NCI-H2196 (cell line): Measurements from ENCODE around the gene FBXO48.
"Not testable (repeated sequence)": the region's sequence is repeated elsewhere in the genome, so short reads cannot be mapped to it uniquely, and the experiment has no call there.

Source experiments
- DNase-seq: peaks from one replicate; lab custom pipeline; 2025; ENCODE audit not compliant: unreplicated experiment; lab: John Stamatoyannopoulos, UW

The FBXO48 gene

DNA sequence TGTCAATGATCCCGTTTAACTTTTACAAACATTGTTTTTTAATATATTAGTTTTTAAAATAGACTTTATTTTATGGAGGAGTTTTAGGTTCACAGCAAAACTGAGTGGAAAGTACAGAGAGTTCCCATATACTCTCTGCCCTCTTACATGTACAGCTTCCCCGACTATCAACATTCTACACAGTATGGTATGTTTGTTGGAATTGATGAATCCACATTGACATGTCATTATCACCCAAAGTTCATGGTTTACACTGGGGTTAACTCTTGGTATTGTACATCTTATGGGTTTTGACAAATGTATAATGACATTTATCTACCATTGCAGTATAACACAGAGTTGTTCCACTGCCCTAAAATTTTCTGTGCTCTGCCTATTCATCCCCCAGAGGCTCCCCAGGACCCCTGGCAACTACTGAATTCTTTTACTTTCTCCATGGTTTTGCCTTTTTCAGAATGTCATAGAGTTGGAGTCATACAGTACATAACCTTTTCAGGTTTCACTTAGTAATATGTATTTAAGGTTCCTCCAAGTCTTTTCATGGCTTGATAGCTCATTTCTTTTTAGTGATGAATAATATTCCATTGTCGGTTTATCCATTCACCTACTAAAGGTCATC is 5.8 kb upstream of the FBXO48 start:
- DNase-seq, result no peak

DNA sequence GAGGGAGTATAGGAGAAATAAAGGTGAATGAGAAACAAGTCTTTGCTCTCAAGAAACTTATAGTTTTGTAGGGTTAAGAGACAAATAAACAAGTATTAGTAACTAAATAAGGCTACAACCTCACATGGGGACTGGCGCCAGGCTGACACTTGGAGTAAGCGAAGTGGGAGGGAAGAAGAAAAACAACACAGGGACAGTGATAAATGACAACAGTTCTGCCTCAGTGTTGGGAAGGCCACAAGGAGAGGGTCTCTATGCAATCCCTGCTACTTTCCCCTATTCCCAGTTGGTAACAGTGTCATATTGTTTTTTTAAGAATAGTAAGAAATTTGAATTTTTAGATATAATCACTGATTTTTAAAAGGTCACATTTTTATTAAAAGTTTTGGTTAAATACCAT is 4.3 kb upstream of the FBXO48 start:
- DNase-seq, result no peak

DNA sequence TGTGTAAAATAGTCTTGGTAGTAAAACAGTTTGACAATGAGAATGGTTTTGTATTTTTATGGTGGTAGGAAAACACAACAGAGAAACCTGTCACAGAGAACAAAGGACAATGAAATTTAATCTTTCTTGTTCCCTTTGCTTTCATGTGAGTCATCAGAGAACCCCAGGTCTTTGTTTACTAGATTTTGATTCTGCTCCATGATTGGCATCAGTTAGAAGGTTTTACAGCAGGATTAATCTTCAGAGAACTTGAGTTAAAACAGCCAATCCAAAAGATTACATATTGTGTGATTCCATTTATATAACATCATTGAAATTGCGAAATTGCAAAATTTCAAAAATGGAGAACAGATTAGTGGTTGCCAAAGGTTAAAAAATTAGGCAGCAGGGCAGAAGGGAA is 2.8 kb upstream of the FBXO48 start:
- DNase-seq, result no peak

DNA sequence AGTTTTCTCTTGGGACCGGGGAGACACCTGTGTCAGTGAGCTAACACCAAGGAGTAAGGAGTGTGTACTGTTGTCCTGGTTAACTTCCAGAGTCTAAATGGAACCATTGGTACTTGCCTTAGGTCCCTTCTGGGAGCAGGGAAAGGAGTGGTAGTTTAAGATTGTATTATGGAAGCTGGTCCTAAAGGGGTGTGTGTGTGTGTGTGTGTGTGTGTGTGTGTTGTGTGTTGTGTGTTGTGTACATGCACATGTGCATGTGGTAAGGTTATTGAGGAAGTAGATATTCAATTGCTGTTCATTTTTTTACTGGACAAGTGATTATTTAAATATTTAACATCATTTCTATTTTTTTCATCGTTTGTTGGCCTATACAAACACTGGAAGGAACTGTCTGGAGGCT is 1.7 kb upstream of the FBXO48 start:
- no peak for DNase-seq

DNA sequence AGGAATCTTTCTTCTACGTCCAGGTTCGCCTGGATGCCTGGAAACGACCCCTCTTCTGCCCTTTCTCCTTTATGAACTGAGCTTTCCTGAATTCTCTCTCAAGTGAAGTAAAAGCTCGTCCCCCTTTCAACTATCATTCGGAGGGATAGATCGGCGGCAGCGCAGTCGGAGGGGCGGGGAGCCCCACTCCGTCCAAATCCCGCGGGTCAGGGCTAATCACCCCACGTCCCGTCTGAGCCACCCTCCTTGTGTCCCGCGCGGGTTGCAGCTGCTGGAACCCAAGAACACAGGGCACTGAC is 367 bp downstream of the FBXO48 start:
- DNase-seq, result no peak

DNA sequence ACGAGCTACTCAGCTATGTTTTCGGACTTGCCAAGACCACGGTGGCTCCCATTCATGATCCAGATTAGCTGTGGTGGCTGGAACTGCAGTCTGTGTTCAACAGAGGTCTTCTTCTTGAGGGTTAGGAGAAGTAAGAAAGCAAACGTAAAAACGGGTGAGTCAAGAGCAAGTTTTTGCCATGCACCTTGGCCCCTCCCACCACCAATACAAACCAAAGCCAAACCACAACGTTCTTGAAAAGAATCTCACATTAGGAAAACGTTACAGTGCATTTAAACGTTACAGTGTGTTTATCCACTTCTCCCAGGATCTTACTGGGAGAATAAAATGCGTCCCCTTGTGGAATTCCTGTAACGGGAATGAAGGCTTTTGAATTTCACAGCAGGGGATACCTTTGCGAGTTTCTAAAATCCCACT is 725 bp downstream of the FBXO48 start:
- no peak for DNase-seq

DNA sequence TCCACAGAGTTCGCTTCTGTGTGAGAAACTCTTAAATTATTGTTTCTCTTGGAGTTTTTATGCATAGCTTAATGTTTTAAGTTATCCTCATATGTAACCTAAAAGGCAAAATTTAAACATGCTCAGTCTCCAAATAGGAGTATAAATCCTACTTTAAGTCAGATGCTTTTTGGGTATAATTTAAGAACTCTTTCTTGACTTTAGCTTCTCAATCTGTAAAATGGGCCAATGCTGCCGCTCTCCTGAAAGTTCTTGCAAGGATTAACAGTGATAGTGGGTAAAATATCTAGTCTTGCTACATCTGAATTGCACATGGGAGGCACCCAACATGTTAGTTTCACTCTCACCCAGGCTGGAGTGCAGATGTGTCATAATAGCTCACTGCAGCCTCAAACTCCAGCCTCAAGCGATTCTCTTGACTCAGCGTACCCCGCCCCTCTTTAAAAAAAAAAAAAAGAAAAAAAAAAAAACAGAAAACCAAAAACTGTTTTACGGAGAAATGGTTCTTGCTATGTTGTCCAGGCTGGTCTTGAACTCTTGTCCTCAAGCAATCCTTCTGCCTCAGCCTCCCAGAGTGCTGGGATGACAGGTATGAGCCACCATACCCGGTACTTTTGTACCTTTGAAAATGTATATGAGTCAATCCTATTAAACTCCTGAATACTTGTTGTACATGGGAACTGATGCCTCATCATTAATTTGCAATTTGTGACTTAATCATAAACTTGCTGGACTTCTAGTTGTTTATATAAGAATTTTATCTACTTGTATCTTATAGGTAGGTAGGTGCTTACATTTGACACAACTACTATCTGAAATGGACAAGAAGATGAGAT is 1.8 kb downstream of the FBXO48 start:
- no peak for DNase-seq

DNA sequence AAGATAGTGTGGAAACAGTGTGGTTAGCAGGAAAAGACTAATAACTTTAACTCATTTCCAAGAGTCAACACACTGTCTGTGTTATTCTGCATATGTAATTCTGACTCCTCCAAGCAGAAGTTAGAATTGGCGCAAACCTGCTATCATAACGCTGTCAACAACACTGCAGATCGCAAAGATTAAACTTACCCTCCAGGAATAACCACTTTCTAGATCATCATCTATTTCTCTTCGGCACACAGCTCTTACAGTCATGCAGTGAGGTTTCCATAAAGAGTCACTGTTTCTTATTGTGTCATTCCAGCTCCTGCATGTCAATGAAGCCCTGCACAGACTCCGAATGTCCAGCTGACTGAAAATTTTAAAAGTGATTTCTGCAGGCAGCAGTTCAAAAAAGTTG is 2.4 kb downstream of the FBXO48 start:
- no peak for DNase-seq

DNA sequence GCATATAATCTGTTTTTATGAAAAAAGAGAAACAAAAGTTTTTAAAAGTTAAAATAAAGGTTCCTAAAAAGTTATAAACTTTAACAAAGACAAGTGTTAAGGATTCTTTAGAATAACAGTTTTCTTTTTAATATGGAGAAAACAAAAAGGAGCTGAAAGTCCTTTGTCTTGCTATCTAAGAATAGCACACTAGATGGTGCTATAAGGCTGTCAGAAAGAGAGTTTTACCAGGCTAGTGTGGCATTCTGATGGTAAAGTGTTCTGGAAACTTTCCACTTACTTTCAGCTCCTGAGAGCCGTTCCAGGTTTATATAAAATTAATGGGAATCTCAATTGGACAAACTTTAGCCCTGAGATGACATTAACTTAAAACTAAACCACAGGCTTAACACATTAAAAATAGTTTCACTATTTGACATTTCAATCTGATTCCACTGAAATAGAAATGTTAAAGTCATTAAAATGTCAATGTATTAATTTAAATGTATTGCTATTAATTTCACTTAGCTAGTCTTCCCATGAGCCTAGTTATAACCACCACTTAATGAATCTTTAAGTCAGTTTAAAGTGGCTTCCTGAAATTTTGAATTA is 3.7 kb downstream of the FBXO48 start:
- peak; percentile 19 for DNase-seq

DNA sequence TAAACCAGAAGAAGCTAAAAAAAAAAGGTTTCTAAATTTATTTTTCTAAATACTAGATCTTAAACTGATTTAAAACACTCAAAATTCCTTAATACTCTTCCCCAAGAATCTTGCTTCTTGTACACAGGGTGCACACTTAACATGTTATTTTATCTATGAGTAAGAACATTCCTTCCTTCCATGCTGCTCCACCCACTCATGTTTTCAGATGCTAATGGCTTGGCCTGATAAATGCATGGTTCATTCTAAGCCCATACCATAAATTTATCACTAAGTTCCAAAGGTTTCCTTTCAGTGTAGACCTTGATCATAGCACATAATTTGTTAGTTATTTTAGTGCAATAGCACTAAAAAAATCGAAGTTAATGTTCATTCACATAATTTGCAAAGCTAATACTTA is 8.1 kb downstream of the FBXO48 start:
- DNase-seq, result no peak

DNA sequence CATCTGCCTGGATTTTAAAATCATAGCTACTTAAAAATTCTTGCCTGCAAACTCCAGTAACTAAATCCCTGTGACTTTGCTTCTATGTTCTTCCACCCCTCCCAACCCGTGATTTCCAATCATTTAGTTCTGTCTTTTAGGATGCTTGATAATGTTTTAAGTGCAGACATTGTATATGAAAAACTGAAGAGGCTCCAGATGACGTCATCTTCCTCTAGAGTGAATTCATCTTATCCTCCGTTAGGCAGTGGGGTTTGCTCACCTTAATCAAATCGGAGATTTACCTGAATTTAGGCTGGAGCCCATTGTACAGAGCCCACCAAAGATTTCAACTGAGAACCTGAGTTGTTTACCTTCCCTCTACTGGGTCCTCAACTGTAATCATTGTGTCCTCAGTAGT is 10.9 kb downstream of the FBXO48 start:
- DNase-seq, result no peak

DNA sequence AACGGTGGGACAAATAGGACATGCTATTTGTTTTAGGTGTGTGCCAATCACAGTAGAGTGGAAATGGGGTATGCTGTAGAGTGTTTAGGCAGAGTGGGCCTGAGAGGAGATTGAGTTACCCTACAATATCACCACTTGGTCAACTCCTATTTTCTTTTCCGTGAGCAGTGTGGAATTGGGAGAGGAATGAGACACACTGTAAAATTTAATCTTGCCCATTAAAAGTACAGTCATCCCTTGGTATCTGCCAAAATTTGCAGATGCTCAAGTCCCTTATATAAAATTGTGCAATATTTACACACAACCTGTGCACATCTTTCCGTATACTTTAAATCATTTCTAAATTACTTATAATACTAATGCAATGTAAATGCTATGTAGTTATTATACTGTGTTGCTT is 12.4 kb downstream of the FBXO48 start:
- DNase-seq, result no peak

DNA sequence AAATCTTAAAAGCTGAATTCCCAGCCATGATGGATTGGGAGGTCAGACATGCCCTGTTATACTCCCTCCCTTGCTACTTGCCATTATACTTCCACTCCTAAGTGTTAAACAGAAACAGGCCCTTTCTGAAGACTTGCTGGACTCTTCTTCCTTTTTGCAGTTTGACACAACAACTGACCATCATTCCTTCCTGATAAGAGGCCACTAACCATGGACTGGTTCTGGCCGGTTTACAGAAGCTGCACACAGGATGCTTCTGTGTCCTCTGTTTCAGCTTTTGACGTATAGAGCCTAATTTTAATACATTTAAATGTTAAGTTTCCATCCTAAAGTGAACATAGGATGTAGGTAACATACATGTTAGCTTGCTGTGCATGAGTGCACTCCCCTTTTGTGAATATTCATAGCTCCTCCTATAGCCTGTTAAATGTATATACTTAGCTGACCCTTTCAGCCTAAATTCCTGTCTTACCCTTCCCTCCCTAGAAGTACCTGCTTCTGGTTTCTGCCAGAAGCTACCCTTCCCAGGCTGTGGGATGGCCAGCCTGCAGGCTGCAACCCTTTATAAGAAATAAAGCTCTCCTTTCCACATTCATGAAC is 13.2 kb downstream of the FBXO48 start:
- DNase-seq, result no peak

DNA sequence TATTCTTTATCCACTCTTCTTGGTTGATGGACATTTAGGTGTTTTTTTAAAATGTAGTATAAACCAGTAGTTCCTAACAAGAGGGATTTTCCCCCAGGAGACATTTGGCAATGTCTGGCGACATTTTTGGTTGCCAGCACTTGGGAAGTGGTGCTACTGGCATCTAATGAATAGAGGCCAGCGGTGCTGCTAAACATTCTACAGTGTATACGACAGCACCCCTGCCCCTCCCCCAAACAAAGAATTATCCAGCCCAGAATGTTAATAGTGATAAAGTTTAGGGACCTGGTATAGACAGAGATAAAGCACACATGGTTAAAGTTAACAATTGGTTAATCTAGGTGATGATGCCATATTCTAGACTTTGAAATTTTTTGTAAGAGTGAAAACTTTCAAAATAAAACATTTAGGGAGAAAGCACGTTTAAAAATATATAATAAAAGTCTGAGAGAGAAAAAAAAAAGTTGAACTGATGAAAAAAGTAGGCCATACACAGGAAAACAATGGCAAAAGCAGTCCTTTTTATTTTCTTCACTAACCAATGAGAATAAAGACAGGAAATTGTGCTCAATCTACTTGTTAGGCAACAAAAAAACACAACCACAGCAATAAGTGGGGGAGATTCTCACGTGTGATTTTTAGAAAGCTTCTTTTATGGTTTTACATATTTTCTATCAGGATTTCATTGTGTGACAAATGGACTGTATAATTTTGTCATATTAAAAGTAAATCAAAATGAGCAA is 14.8 kb downstream of the FBXO48 start:
- no peak for DNase-seq

DNA sequence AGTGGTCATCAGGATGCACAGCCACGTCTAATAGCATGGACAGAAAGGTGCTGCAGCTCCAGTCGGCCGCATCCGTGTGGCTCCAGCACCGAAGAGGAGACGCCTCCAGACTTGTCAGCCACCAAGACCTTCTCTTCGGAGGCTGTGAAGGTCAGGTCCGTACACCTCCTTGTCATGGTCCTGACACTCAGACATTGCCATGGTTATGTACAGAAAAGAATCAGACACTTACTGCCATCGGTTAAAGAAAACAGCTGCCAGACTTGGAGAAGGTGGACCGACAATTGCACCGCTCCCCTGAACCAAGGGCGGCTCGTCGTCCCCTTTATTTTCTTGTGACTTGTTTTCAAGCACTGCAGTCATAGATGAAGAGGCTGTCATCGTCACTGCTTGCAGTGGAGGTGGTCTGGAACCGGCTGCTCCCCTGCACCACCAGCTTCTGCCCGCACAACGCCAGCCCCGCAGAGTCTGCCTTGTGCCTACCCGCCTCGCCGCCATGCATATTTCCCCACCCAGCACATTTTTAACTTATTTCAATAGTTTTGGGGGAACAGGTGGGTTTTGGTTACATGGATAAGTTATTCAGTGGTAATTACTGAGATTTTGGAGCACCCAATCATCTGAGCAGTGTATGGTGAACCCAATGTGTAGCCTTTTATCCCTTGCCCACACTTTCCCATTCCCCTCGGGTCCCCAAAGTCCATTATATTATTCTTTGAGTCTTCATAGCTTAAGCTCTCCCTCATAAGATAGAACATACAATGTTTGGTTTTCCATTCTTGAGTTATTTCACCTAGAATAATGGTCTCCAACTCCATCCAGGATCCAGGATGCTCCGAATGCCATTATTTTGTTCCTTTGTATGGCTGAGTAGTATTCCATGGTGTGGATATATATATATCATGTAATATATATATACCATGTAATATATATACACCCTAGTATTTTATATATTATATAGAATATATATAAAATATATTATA is 18.1 kb downstream of the FBXO48 start:
- no peak for DNase-seq

DNA sequence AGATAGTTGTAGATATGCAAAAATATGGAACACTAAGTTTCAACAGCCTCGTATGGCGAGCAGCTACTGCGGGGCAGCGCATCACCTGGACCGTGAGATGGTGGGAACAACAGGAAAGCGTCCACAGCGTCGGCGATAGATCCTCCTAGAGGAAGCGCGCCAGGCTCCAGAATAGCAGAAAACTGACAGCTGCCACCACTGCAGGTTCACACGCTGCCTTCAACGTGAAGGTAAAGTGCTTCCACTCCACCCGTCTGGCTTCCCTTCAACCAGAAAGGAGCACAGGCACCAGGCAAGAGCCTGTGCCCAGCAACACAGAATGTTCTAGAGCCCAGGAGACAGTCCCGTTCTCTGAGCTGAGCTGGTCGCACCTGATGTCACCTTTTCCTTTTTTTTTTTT is 20.0 kb downstream of the FBXO48 start:
- no peak for DNase-seq

DNA sequence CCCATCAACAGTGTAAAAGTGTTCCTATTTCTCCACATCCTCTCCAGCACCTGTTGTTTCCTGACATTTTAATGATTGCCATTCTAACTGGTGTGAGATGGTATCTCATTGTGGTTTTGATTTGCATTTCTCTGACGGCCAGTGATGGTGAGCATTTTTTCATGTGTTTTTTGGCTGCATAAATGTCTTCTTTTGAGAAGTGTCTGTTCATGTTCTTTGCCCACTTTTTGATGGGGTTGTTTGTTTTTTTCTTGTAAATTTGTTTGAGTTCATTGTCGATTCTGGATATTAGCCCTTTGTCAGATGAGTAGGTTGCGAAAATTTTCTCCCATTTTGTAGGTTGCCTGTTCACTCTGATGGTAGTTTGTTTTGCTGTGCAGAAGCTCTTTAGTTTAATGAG is 20.7 kb downstream of the FBXO48 start:
- not testable (repeated sequence) for DNase-seq

DNA sequence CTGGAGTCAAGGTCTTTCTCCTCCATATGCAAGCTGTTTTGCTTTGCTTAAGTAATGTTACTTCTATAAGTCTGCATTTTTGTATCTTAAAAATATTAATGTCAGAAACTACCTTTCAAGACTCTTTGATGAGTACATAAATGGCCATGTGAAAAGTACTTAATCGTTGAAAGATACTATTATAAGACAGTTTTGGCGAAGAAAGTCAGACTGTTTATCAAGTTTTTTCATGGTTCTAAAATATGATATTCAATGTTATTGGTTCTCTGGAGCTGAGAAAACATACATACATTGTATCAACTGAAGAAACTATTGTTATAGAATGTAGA is 25.1 kb downstream of the FBXO48 start:
- DNase-seq, result no peak

DNA sequence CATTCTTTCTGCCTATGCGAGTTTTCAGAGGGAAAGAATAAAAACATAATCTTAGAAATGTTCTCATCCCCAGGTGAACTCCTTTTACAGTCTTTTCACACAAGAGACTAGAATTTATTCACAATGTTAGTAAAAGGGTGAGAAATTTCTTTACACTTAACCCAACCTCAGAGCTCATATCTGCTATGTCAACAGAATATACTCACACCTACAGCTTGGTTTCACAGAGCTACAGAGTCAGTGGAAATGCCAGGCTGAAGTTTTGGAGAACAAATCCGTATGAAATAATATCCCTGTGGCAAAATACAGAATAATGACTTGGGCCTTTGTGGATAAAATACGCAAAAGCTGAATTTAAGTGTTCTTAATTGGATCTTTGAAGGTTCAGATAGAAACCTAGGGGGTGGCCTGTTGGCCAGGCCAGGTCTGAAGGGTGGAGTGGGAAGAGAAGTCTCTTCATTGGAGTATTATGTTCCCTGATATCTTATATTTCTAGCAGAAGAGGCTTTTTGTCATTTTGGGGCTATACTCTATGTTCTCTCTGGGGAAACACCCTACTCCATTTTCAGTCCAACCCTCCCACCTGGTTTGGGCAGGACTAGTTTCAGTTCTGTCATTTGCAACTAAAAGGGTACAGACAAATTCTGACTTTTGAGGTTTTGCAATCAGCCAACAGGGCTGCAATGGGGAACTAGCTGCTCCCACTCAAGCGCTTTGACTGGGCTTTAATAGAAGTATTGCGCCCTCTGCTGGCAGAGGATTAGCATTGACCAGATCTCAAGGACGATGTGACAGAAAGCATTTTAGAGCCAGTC is 25.7 kb downstream of the FBXO48 start:
- DNase-seq, result peak; percentile 63
